CD4-positive, alpha-beta memory T cell (primary cell): ENCODE measurements around the gene RFC1. TPM values are rescaled to one million over a fixed set of nuclear protein-coding genes. Genes with fewer than 3 reads are reported as not detected.
"Not testable (repeated sequence)": the region's sequence is repeated elsewhere in the genome, so short reads cannot be mapped to it uniquely, and the experiment has no call there.

Source experiments
- CTCF ChIA-PET: fragments of 350-600 bp; sonication (Branson Sonifier 250); formaldehyde crosslinking; loops from one replicate; lab custom pipeline; 2021; ENCODE audit warnings: inconsistent platforms; ENCODE audit not compliant: partially characterized antibody; lab: Charles Lee
- POLR2A ChIA-PET: fragments of 350-600 bp; sonication (Branson Sonifier 250); formaldehyde crosslinking; loops from one replicate; lab custom pipeline; 2021; ENCODE audit not compliant: partially characterized antibody; lab: Charles Lee
- DNase-seq, 5 donors: peaks; one replicate each; pipeline versions ENCODE4 v3.0.0 to v3.0.0-alpha.2; 2020 to 2022; ENCODE audit warnings: mixed read lengths in 1 of 5
- H3K27ac ChIP-seq: one replicate; pipeline ENCODE4 v1.7.0; 2013; ENCODE audit warnings: low read depth, low read length
- H3K27me3 ChIP-seq: 2 replicates; pipeline ENCODE4 v1.7.0; 2013; ENCODE audit warnings: mild to moderate bottlenecking, low read length, moderate library complexity; ENCODE audit not compliant: insufficient read depth
- H3K36me3 ChIP-seq: 2 replicates; pipeline ENCODE4 v1.7.0; 2013; ENCODE audit warnings: mild to moderate bottlenecking, low read length, moderate library complexity; ENCODE audit not compliant: insufficient read depth
- H3K4me1 ChIP-seq: 2 replicates; pipeline ENCODE4 v1.7.0; 2013; ENCODE audit warnings: mild to moderate bottlenecking, low read length, moderate library complexity; ENCODE audit not compliant: insufficient read depth
- H3K4me3 ChIP-seq, 2 donors: one replicate each; pipeline ENCODE4 v1.7.0; 2013; ENCODE audit warnings: low read length in 2 of 2, mild to moderate bottlenecking in 1 of 2
- H3K9me3 ChIP-seq, 2 donors: one replicate each; pipeline ENCODE4 v1.7.0; 2013; ENCODE audit warnings: low read length in 2 of 2, control low read depth in 1 of 2; ENCODE audit not compliant: control insufficient read depth in 1 of 2
- H3K27ac Mint-ChIP-seq, 7 donors: one replicate each; pipeline ENCODE4 v1.8.0; 2020 to 2021; ENCODE audit warnings: mixed read lengths in 7 of 7, mild to moderate bottlenecking in 6 of 7, inconsistent platforms in 3 of 7, moderate library complexity in 3 of 7
- H3K27me3 Mint-ChIP-seq, 2 donors: one replicate each; pipeline ENCODE4 v1.8.0; 2020 to 2021; ENCODE audit warnings: mixed read lengths in 2 of 2
- H3K36me3 Mint-ChIP-seq, 2 donors: one replicate each; pipeline ENCODE4 v1.8.0; 2020 to 2021; ENCODE audit warnings: mixed read lengths in 2 of 2, inconsistent platforms in 1 of 2, mild to moderate bottlenecking in 1 of 2
- H3K4me1 Mint-ChIP-seq, 4 donors: one replicate each; pipeline ENCODE4 v1.8.0; 2020 to 2021; ENCODE audit warnings: mixed read lengths in 4 of 4, mild to moderate bottlenecking in 1 of 4
- H3K4me3 Mint-ChIP-seq, 8 donors: one replicate each; pipeline ENCODE4 v1.8.0; 2020 to 2021; ENCODE audit warnings: mixed read lengths in 8 of 8, mild to moderate bottlenecking in 7 of 8, moderate library complexity in 6 of 8, inconsistent platforms in 3 of 8
- H3K9me3 Mint-ChIP-seq, 8 donors: one replicate each; pipeline ENCODE4 v1.8.0; 2020 to 2021; ENCODE audit warnings: mixed read lengths in 8 of 8, mild to moderate bottlenecking in 5 of 8, inconsistent platforms in 3 of 8, moderate library complexity in 1 of 8
- intact Hi-C: fragments of 100-400 bp; cut with micrococcal nuclease; formaldehyde crosslinking; loops from one replicate; pipeline ENCODE4 v1.15.1; 2023
- polyA plus RNA-seq, 2 donors: library from polyadenylated mRNA; unstranded; fragments of 300-500 nt; fragmentation: Illumina TruSeq; gene quantifications; one replicate each; pipeline ENCODE4 v1.2.3, GENCODE V29; 2021
- total RNA-seq, 2 experiments: library from RNA; stranded (reverse); gene quantifications; one replicate each; pipeline ENCODE4 v1.2.3, GENCODE V29; 2021

Gene RFC1, protein sequence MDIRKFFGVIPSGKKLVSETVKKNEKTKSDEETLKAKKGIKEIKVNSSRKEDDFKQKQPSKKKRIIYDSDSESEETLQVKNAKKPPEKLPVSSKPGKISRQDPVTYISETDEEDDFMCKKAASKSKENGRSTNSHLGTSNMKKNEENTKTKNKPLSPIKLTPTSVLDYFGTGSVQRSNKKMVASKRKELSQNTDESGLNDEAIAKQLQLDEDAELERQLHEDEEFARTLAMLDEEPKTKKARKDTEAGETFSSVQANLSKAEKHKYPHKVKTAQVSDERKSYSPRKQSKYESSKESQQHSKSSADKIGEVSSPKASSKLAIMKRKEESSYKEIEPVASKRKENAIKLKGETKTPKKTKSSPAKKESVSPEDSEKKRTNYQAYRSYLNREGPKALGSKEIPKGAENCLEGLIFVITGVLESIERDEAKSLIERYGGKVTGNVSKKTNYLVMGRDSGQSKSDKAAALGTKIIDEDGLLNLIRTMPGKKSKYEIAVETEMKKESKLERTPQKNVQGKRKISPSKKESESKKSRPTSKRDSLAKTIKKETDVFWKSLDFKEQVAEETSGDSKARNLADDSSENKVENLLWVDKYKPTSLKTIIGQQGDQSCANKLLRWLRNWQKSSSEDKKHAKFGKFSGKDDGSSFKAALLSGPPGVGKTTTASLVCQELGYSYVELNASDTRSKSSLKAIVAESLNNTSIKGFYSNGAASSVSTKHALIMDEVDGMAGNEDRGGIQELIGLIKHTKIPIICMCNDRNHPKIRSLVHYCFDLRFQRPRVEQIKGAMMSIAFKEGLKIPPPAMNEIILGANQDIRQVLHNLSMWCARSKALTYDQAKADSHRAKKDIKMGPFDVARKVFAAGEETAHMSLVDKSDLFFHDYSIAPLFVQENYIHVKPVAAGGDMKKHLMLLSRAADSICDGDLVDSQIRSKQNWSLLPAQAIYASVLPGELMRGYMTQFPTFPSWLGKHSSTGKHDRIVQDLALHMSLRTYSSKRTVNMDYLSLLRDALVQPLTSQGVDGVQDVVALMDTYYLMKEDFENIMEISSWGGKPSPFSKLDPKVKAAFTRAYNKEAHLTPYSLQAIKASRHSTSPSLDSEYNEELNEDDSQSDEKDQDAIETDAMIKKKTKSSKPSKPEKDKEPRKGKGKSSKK
- total RNA-seq (10 to 100 TPM; 62.5 to 70.6 TPM), polyA plus RNA-seq (10 to 100 TPM in 1 of 2 donors, 1 to 10 TPM in 1; 6.2 to 46.2 TPM)

DNA sequence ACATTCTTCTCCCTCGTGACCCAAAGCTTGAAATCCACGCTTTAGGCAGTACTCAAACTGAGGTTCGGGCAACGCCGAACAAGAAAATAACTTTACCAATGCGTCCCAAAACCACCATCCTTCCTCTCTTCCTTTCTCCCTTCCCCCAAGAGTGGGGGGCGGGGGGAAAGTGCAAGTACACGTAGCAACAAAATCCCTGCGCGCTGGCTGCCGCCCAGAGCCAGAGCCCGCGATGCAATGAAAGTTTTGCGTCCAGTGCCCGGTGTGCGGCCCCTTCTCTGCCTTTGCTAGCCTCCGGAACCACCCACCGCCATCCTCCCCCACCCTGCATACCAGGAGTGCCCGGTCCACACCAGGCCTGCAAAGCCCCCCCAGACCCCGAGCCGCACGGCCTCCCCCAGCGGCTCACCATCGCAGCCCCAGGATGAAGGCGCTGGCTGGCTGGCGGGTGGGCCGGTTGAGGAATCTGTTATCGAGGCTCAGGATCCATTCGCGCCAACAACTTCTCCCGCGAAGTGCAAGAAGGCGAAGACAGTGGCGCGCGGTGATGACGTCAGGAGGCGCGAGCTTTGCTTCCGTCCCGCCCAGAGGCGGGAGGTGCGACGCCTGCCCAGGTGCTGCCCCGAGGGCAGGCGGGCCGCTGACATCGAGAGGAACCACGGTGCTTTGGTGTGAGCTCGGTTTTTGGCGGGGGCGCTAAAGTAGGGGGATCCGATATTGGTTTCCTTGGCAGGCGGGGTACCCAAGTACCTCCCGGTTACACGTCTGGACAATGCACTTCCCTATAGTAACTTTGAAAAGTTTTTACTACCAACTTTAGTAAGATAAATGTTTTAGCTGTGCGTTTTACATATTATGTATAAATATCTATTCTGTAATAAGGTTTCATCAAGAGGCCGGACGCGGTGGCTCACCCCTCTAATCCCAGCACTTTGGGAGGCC is at the start of gene RFC1:
Gene RFC1, minus strand, starts transcription at position 533 of the 942 bp plus-strand sequence. Its CDS starts 121 bp downstream, at position 412.
- Histone ChIP-seq H3K27me3 (no peaks in the 10 kb centered on the region), H3K9me3 (no peaks in the 10 kb centered on the region), H3K4me1 (peaks cover 38% of the 10 kb centered on the region), H3K27ac (peak within 1 kb of the TSS; percentile 83), H3K36me3 (no peaks in the 10 kb centered on the region), H3K4me3 (peak within 1 kb of the TSS; percentile 85)
- H3K4me3 Mint-ChIP-seq = peak within 1 kb of the TSS; percentile 90 to 96 (median 93)
- DNase-seq = peak; percentile 89 to 94 (median 90)
- intact Hi-C loops = loop anchor here (1.0 to 5.0 kb wide), 5 partner anchors 13 to 1679 kb away; partner anchors contain the start of genes LIAS, RELL1, RPL9 and WDR19
- CTCF ChIA-PET = interaction anchor here (1.0 to 2.4 kb wide), 5 partner anchors 9 to 80 kb away, joined by 3 to 7 read pairs (median 4); no protein-coding TSS in a partner anchor
- H3K27ac Mint-ChIP-seq = peak within 1 kb of the TSS; percentile 90 to 97 (median 94)
- peaks cover 0 to 7% of the 10 kb centered on the region in 2 donors for H3K36me3 Mint-ChIP-seq
- H3K27me3 Mint-ChIP-seq = no peaks in the 10 kb centered on the region
- H3K4me1 Mint-ChIP-seq = peaks cover 22 to 44% (median 29%) of the 10 kb centered on the region in 4 donors
- POLR2A ChIA-PET = interaction anchor here (0.7 to 4.9 kb wide), 12 partner anchors 9 to 331 kb away, joined by 3 to 52 read pairs (median 5); partner anchors contain the start of genes LIAS, RPL9, SMIM14 and UBE2K
- H3K9me3 Mint-ChIP-seq = peaks cover 0 to 8% (median 0%) of the 10 kb centered on the region in 8 donors

DNA sequence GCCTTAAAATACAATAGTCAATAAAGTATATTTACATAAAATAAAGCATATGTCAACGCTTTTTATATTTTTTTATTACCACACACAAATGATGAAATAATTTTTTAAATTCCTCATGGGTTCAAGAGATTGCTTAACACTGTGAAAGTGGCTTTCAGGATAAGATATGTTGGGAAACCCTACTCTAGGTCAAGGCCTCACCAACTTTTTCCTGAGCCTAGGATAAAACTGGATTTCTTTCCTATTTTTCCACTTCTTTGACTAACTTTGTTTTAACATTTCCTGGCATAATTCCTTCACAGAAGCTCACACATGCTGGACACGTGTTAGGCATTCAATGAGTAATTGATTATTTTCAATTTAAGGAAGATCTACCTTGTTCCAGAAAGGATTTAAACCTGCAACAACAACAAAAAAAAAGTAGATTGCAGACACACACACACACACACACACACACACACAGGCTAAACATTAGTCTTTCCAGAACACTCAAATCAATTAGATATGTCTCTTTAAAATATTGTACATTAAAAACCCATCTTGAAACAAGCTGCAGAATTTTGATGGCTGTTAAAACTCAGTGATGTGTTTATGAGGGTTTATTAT is 49.6 kb upstream of the RFC1 start:
- Histone ChIP-seq H3K27me3 (no peaks in the 10 kb centered on the region), H3K4me3 (no peak overlapping the region), H3K27ac (no peak overlapping the region), H3K36me3 (no peaks in the 10 kb centered on the region), H3K4me1 (no peaks in the 10 kb centered on the region), H3K9me3 (no peaks in the 10 kb centered on the region)
- DNase-seq = no peak
- ChIA-PET POLR2A (no interaction called here), CTCF (no interaction called here)
- Mint-ChIP-seq H3K4me3 (no peak overlapping the region), H3K27ac (peak overlapping the region in 1 of 7 donors; percentile 31), H3K9me3 (no peaks in the 10 kb centered on the region), H3K36me3 (no peaks in the 10 kb centered on the region), H3K4me1 (peaks cover 0 to 1% (median 0%) of the 10 kb centered on the region in 4 donors), H3K27me3 (peaks cover 0 to 3% of the 10 kb centered on the region in 2 donors)
- intact Hi-C loops = no loop called here

DNA sequence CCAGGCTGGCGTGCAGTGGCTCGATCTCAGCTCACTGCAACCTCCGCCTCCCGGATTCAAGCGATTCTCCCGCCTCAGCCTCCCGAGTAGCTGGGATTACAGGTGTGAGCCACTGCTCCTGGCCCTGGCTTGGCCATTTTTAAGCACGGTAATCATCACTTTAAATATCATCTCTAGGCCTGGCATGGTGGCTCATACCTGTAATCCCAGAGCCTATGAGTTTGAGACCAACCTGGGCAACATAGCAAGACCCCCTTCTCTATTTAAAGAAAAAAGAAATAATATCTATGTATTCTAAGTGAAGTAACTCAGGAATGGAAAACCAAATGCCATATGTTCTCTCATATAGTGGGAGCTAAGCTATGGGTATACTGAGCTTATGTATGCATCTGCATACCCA is 45.4 kb upstream of the RFC1 start:
- H3K36me3 Mint-ChIP-seq, POLR2A ChIA-PET, H3K9me3 Mint-ChIP-seq, H3K4me3 Mint-ChIP-seq, H3K4me3 ChIP-seq, H3K27me3 ChIP-seq, H3K4me1 Mint-ChIP-seq, CTCF ChIA-PET, DNase-seq, H3K27ac ChIP-seq, intact Hi-C loops, H3K9me3 ChIP-seq, H3K27ac Mint-ChIP-seq, H3K27me3 Mint-ChIP-seq, H3K36me3 ChIP-seq, H3K4me1 ChIP-seq: not testable (repeated sequence)

DNA sequence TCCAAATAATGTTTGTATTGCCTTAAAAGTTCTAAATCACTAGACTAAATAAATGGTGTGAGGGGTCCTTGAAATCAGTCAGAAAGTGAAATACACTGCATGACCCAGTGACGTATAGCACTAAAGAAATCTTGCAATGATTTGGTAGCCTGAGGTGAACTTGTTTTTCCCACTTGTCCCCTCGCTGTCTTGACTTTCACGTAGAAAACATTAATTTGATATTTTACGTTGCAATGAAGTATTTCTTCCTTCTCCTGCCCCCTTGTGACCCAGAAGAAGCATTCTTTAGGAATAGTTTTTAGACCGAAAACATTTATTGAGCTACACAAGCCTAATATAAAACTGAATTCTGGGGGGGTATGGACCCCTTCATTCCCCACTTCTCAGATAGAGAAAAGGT is 44.3 kb upstream of the RFC1 start:
- peak in 1 of 5 donors; percentile 2 for DNase-seq
- intact Hi-C loops = no loop called here
- Histone ChIP-seq H3K4me1 (no peaks in the 10 kb centered on the region), H3K27ac (no peak overlapping the region), H3K9me3 (no peaks in the 10 kb centered on the region), H3K27me3 (no peaks in the 10 kb centered on the region), H3K4me3 (no peak overlapping the region), H3K36me3 (no peaks in the 10 kb centered on the region)
- H3K9me3 Mint-ChIP-seq = no peaks in the 10 kb centered on the region
- no peak overlapping the region for H3K27ac Mint-ChIP-seq
- ChIA-PET POLR2A (no interaction called here), CTCF (interaction anchor here (0.6 to 1.0 kb wide), 3 partner anchors 113 to 508 kb away, joined by 3 to 5 read pairs (median 3); no protein-coding TSS in a partner anchor)
- H3K4me1 Mint-ChIP-seq = no peaks in the 10 kb centered on the region
- no peaks in the 10 kb centered on the region for H3K36me3 Mint-ChIP-seq
- no peak overlapping the region for H3K4me3 Mint-ChIP-seq
- H3K27me3 Mint-ChIP-seq = peaks cover 0 to 1% of the 10 kb centered on the region in 2 donors

DNA sequence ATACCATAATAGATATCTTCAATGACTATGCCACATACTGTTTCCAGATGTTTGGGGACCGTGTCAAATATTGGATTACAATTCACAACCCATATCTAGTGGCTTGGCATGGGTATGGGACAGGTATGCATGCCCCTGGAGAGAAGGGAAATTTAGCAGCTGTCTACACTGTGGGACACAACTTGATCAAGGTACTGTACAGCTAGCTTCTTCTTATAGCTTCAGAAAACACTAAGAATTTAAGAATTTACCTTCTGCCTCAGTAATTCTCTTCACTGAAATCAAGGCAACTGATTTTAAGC is 41.4 kb upstream of the RFC1 start:
- Mint-ChIP-seq H3K27me3 (peaks cover 0 to 1% of the 10 kb centered on the region in 2 donors), H3K9me3 (no peaks in the 10 kb centered on the region), H3K27ac (no peak overlapping the region), H3K36me3 (no peaks in the 10 kb centered on the region), H3K4me1 (no peaks in the 10 kb centered on the region), H3K4me3 (no peak overlapping the region)
- no peaks in the 10 kb centered on the region for H3K9me3 ChIP-seq
- intact Hi-C loops = no loop called here
- H3K4me1 ChIP-seq = no peaks in the 10 kb centered on the region
- H3K27me3 ChIP-seq = no peaks in the 10 kb centered on the region
- no peaks in the 10 kb centered on the region for H3K36me3 ChIP-seq
- DNase-seq = no peak
- ChIA-PET CTCF (interaction anchor here (1.8 kb wide), 1 partner anchor 9 kb away, joined by 5 read pairs; no protein-coding TSS in a partner anchor), POLR2A (no interaction called here)
- H3K4me3 ChIP-seq = no peak overlapping the region
- H3K27ac ChIP-seq = no peak overlapping the region
